GM19397 (cell line): Measurements from ENCODE around the gene TRIM72.
"Not testable (repeated sequence)": the region's sequence is repeated elsewhere in the genome, so short reads cannot be mapped to it uniquely, and the experiment has no call there.

Source experiments
- ATAC-seq: cut with Tn5 transposase; IDR thresholded peaks from one replicate; pipeline ENCODE4 v1.9.1; 2021; ENCODE audit warnings: mild to moderate bottlenecking, moderate library complexity; ENCODE audit not compliant: unreplicated experiment

TRIM72 gene

DNA sequence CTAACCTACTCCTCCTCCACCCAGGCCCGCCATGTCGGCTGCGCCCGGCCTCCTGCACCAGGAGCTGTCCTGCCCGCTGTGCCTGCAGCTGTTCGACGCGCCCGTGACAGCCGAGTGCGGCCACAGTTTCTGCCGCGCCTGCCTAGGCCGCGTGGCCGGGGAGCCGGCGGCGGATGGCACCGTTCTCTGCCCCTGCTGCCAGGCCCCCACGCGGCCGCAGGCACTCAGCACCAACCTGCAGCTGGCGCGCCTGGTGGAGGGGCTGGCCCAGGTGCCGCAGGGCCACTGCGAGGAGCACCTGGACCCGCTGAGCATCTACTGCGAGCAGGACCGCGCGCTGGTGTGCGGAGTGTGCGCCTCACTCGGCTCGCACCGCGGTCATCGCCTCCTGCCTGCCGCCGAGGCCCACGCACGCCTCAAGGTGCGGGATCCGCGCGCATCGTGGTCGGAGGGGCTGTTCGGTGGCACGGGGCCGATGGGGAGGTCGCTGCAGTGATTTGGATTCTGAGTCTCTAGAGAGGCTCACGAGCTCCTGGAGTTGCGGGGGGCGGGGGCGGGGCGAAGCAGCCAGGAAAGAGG is 878 bp downstream of the TRIM72 start:
- no peak for ATAC-seq

DNA sequence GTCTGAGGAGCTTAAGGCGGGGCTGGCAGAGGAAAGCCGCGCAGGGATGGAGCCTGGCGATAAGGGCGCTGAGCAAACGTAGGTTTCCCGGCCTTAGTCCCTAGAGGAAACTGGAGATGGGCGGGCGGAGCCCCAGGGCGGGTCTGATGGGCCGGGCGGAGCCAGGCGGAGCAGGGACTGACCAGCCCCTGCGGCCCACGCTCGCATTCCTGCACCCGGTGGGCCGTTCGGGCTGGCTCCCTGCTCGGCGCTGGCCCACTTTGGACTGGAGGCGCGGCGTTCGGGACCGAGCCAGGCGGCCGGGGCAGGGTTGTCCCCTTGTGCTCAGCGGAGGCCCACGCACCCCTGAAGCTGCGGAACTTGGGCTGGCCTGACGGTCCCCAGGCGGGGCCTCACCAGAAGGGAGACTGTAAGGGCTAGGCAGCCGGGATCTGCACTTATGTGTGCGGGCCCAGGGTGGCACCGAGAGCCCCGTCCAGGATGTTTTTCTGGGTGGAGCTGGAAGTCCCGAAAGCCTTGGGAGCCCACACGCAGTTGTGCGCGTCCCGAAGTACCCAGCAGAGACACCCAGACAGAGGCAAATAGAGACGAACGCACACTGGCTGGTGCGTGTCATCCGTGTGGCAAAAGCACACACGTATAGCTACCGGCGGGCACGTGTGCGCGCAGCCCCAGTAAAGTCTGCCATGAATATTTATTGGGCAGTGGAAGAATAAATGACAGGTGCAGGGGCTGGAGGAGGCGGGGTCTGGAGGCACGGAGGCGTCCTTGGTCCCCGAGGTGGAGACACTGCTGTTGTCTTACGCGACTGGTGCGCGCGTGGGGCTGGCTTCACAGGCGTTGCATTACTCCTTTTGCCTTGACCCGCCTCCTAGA is 1.6 kb downstream of the TRIM72 start:
- no peak for ATAC-seq

GRCh38 chr16:31216422-31217135 is 2.7 kb downstream of the TRIM72 start, which contains the start of gene PYDC1:
PYDC1 (minus strand) TSS chr16:31217135; CDS start chr16:31217028, 107 bp downstream.
- ATAC-seq = no peak

GRCh38 chr16:31217136-31217530 is 3.2 kb downstream of the TRIM72 start:
- ATAC-seq = no peak

DNA sequence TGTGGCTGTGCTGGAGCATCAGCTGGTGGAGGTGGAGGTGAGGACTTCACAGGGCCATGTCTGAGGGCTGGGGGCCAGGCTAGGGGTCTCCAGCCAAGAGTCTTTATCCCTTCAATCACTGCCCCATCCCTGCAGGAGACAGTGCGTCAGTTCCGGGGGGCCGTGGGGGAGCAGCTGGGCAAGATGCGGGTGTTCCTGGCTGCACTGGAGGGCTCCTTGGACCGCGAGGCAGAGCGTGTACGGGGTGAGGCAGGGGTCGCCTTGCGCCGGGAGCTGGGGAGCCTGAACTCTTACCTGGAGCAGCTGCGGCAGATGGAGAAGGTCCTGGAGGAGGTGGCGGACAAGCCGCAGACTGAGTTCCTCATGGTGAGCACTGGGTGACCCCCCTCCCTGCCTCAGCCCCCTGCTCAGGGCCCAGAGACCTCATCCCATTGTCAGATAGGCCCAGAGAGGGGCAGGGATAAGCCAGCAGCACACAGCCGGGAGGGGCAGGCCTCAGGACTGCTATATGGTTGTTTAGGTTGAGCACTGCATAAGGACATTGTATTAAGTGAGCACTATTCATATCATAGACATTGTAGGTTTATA is 5.3 kb downstream of the TRIM72 start:
- no peak for ATAC-seq

DNA sequence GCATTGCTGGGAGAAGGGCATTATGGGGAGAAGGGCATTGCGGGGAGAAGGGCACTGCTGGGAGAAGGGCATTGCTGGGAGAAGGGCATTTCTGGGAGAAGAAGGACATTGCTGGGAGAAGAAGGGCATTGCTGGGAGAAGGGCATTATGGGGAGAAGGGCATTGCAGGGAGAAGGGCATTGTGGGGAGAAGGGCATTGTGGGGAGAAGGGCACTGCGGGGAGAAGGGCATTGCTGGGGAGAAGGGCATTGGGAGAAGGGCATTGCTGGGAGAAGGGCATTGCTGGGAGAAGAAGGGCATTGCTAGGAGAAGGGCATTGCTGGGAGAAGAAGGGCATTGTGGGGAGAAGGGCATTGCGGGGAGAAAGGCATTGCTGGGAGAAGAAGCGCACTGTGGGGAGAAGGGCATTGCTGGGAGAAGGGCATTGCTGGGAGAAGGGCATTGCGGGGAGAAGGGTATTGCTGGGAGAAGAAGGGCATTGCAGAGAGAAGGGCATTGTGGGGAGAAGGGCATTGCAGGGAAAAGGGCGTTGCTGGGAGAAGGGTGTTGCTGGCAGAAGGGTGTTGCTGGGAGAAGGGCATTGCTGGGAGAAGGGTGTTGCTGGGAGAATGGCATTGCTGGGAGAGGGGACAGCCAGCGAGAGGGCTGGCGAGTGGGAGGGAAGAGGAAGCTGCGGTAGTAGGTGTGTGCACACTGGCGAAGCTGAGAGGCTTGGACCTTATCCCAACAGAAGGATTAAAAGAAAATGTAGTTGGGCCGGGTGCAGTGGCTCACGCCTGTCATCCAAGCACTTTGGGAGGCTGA is 7.6 kb downstream of the TRIM72 start:
- no peak for ATAC-seq

GRCh38 chr16:31223044-31223443 is 9.1 kb downstream of the TRIM72 start:
- no peak for ATAC-seq

DNA sequence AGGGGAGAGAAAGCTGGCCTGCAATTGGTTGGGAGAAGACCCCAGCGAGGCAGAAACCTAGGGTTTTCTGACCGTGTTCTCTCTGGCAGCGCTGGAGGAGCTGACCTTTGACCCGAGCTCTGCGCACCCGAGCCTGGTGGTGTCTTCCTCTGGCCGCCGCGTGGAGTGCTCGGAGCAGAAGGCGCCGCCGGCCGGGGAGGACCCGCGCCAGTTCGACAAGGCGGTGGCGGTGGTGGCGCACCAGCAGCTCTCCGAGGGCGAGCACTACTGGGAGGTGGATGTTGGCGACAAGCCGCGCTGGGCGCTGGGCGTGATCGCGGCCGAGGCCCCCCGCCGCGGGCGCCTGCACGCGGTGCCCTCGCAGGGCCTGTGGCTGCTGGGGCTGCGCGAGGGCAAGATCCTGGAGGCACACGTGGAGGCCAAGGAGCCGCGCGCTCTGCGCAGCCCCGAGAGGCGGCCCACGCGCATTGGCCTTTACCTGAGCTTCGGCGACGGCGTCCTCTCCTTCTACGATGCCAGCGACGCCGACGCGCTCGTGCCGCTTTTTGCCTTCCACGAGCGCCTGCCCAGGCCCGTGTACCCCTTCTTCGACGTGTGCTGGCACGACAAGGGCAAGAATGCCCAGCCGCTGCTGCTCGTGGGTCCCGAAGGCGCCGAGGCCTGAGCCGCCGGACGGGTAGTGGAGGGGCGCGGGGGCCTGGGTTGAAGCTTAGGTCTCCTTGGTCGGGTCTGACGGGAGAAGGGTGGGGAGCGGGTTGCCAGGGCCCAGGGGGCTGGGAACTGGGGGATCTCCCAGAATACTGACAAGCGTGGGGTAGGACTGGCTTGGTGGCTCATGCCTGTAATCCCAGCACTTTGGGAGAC is 10.4 kb downstream of the TRIM72 start:
- ATAC-seq = no peak

DNA sequence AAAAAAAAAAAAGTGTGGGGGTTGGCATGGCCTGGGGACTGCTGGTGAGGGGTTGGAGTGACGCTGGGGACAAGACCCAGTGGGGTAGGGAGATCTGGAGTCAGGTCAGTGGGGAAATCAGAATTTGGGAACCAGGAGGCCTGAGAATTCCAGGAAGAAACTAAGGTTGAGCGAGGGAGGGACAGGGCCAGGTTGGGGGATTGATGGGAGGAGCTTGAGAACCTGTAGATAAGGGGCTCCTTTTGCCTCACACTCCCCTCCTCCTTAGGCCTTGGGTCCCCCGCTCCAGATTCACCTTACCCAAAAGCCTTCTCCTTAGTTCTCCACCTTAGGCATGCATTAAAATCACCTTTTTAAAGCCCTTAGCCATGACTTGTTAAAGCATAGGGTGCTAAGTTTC is 11.3 kb downstream of the TRIM72 start:
- ATAC-seq = no peak

DNA sequence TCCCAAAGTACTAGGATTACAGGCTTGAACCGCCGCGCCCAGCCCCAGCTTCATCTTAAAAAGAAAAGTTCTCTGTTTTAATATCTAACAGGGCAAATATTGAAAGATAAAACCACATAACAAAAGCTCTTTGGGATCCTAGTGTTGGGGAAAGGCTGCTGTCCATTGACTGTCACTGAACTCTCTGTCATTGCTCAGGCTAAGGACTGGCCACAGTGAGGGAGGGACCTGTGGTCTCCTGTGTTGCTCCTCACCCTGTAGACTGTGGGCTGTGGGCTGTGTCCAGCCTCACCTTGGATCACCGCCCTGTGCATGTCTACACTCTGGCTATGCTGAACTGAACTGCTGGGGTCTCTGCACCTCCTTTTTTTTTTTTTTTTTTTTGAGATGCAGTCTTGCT is 14.3 kb downstream of the TRIM72 start:
- no peak for ATAC-seq

- ATAC-seq = no peak
These were observed 15.6 kb downstream of the TRIM72 start for GRCh38 chr16:31229501-31229900.

DNA sequence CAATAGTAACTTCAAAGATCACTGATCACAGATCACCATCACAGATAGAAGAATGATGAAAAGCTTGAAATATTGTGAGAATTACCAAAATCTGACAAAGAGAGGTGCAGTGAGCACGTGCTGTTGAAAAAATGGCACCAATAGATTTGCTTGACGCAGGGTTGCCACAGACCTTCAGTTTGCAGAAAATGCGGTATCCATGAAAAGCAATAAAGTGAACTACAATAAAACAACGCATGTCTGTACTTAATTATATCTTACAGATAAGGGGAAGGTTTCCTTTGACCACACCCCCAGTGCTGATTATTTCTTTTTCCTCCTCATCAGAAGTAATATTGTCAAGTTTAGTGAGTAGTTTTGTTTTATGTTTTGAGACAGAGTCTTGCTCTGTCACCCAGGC is 24.1 kb downstream of the TRIM72 start:
- ATAC-seq = no peak

- ATAC-seq = no peak
These were observed 28.3 kb downstream of the TRIM72 start for GRCh38 chr16:31242206-31242605.

GRCh38 chr16:31243734-31244670 is 30.1 kb downstream of the TRIM72 start:
- no peak for ATAC-seq

DNA sequence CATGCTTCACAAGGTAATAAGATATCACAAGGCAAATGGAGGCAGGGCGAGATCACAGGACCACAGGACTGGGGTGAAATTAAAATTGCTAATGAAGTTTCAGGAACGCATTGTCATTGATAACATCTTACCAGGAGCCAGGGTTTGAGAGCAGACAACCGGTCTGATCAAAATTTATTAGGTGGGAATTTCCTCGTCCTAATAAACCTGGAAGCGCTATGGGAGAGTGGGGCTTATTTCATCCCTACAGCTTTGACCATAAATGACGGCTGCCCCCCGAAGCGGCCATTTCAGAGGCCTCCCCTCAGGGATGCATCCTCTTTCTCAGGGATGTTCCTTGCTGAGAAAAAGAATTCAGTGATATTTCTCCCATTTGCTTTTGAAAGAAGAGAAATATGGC is 31.7 kb downstream of the TRIM72 start:
- not testable (repeated sequence) for ATAC-seq

DNA sequence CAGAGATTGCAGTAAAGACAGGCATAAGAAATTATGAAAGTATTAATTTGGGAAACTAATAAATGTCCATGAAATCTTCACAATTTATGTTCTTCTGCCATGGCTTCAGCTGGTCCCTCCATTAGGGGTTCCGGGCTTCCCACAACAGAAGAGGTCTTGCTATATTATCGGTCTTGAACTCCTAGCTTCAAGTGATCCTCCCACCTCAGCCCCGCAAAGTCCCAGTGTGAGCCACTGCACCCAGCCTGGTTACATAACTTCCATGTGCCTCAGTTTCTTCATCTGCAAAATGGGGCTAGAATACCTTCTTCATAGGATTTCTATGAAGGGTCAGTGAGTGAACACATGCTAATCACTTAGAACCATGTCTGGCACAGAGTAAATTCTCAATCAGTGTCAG is 32.4 kb downstream of the TRIM72 start:
- no peak for ATAC-seq

- no peak for ATAC-seq
These were observed 34.4 kb downstream of the TRIM72 start for GRCh38 chr16:31248344-31248743.

DNA sequence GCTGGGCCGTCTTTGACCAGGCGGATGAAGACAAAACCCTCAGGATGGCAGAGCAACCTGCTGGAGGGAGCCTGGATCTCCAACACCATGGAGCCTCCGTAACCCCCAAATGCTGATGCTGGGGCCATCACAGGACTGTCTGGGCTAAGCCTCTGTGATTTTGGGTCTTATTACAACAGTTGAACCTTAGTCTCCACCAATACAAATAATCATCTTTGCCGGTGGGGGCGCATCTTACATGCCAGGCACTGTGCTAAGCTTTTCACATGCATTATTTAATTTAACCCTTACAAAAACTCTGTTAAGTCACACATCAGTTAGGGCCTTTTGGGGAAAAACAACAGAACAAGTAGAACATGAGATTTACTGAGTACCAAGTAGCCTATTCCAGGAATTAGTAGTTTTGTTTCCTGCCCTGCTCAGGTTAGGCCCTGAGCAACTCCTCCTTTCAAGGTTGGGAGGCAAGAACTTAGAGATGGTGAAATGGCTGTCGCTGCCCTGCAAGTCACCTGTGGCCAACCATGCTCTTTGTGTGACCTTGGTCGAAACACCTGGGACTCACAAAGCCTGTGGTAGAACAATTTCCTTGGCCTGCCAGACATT is 37.0 kb downstream of the TRIM72 start:
- no peak for ATAC-seq
